HG03039 (cell line): ENCODE results near the gene TMPRSS9.

Source experiments
- ATAC-seq: cut with Tn5 transposase; IDR thresholded peaks from one replicate; pipeline ENCODE4 v1.9.1; 2021; ENCODE audit warnings: mild to moderate bottlenecking, moderate library complexity; ENCODE audit not compliant: unreplicated experiment

Gene TMPRSS9

DNA sequence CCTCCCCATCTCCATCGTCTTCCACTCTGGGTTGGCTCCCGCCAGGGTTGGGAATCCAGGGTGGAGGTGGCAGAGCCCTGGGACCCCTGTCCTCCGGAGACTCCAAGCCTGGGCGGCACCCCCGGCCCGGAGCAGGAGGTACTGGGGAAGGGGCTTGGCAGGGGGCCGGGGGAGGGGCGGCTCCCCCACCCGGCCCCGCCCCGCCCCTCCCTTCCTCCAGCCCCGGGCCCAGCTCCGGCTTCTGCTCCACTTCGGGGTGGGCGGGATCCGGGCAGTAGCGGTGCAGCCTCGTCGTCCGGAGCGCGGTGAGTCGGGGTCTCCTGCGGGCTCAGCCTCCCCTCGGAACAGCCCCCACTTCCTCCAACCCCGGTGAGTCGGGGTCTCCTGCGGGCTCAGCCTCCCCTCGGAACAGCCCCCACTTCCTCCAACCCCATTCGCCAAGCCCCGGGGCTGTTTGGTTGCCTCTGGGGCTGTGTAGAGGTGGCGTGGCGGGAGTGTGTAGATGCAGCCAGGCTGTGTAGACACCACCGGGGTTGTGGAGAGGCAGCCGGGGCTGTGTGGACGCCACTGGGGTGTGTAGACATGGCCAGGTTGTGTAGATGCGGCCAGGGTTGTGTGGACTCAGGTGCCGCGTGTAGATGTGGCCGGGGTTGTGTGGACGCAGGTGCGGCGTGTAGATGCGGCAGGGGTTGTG lies at the start of gene TMPRSS9:
TSS of gene TMPRSS9 (plus strand) at position 274 of the 694 bp plus-strand sequence. CDS start 29,521 bp downstream, outside the sequence.
- ATAC-seq: no peak

DNA sequence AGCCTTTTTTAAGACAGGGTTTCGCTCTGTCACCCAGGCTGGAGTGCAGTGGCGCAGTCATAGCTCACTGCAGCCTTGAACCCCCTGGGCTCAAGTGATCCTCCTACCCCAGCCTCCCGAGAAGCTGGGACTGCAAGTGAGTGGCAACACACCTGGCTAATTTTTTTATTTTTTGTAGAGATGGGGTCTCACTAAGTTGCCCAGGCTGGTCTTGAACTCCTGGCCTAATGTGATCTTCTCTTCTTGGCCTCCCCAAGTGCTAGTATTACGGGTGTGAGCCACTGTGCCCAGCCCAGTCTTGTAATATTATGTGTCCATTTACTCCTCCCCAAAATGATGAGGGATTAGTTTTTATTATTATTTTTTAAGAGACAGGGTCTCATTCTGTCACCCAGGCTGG lies 49.0 kb upstream of the TMPRSS9 start:
- no peak for ATAC-seq

DNA sequence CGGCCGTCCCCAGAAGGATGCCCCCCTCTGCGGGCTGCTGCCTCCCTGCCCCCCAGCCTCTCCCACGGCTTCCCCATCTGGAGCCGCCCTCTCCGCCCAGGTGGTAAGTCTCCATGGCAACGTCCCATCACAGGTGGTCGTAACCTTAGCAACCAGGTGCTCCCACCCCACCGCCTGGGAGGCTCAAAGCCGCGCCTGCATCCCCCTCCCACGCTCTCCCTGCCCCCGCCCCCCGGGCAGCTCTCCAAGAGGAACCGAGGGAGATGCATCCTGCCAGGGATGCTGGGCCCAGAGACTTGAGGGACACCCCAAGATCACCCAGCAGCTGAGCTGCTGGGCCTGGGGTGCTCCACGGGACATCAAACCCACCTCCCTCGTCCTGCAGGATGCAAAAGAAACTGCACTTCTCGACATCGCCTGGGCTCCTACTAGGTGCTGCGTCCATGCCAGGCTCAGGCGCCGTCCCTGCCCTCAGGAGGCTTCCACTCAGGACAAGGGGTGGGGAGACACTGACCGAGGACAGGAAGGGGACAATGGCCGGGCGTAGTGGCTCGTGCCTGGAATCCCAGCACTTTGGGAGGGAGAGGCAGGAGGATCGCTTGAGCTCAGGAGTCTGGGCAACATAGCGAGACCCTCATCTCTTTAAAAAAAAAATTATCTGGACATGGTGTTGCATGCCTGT lies 47.1 kb upstream of the TMPRSS9 start:
- no peak for ATAC-seq

DNA sequence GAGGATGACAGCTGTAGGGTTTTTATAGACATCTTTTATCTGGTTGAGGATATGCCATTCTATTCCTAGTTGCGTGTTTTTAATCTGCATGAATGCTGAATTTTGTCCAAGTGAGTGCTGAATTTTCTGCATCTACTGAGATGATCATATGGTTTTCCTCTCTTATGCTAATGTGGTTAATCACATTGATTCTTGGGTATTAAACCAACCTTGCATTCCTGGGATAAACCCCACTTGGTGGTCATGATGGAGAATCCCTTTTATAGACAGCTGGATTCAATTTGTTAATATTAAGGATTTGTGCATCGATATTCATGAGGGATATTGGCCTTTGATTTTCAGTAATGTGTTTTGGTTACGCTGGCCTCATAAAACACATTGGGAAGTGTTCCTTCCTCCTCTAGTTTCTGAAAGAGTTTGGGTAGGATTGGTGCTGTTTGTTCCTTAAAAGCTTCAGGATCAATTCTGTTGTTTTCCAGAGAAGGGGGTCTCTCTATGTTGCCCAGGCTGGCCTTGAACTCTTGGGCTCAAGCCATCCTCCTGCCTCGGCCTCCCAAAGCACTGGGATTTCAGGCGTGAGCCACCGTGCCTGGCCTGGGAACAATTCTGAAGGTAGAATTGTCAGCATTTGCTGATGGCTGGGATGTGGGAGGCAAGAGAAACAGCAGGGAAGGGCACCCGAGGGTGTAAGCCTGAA lies 44.8 kb upstream of the TMPRSS9 start:
- no peak for ATAC-seq

DNA sequence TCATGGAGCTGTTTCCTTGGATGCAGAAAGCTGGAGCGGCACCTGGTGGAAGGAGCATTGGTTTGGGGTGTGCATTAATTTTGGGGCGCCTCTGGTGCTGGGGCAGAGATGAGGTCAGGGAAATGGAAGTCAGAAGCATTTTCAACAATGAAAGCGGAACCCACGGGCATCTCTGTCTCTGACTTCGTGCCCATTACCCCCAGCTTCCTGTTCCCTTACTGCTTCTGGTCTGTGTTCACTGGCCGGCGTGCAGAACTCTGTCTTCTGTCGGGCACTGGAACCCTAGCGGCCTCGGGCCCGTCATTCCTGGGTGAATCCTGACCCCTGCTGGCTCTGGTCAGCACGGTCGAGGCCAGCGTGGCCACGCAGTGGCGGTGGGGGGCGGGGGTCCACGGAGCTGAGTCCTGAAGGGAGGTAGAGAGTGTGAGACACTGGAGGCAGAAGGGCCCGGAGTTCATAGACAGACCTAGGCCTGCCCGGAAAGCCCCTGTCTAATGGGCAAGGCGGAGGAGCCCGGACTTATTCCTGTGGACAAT lies 44.2 kb upstream of the TMPRSS9 start:
- no peak for ATAC-seq

DNA sequence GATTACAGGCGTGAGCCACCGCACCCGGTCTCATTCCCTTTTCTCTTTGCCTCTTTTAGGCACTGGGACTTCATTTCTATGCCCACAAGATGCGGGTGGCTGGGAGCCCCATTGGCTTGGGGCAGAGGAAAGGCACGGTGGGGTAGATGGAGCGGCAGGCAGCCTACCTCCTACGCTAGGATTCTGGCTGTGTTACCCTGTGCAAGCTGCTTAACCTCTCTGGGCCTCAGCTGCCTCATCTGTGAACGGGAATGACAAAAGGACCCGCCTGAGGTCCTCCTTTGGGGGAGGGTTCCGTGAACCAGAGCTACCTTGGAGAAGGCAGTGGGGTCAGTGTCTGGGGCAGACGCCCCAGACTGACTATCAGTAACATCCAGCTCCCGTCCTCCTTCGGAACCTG lies 42.8 kb upstream of the TMPRSS9 start:
- ATAC-seq: no peak

DNA sequence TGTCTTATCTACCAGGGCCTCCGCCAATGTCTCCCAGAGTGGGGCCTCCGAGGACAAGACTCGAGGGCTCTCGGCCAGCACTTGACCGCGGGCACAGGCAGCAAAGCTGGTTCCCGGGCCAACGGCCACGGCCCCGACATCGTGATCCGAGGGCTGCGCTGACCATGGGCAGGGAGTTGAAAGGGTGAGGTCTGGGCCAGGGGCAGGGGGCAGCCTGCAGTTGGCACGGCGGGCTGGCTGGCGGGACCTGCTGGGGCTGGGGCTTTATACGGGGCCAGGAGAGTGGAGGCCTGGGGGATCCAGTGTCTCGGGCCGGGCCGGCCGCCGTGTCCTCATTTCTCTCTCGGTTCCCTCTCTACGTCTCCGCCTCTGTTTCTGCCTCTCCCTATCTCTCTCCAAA lies 42.3 kb upstream of the TMPRSS9 start:
- ATAC-seq: no peak

DNA sequence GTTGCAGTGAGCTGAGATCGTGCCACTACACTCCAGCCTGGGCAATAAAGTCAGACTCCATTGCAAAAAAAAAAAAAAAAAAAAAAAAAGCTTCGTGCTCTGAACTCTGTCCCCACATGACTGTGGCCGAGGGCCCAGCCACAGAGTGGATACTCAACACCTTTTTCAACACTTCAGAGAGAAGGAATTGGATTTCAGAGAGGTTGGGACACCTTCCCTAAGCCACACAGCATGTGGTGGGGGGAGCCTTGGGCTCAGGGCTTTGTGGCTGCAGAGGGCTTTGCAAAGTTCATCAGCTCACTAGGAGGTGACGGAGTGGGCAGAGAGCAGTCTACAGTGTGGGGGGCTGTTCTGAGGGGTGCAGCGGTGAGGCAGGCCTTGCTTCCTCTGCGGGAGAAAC lies 41.1 kb upstream of the TMPRSS9 start:
- ATAC-seq: no peak

DNA sequence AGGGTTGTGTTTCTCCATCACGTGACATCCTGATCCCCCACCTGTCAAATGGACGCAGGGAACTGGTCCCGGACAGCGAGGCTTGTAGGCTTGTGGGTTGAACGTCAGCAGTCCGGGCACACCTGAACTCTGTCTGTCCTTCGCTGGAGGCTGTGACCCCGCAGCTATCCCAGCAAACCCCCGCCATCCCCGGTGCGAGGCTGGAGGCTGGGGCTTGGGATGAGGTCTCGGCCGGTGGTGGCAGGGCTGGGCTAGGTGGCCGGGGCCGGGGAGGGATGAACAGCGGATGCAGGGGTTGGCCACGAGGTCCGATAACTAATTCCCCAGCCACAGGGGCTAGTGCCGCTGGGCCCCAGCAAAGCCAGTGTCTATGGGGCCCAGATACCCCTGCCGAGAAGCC lies 40.5 kb upstream of the TMPRSS9 start:
- no peak for ATAC-seq

DNA sequence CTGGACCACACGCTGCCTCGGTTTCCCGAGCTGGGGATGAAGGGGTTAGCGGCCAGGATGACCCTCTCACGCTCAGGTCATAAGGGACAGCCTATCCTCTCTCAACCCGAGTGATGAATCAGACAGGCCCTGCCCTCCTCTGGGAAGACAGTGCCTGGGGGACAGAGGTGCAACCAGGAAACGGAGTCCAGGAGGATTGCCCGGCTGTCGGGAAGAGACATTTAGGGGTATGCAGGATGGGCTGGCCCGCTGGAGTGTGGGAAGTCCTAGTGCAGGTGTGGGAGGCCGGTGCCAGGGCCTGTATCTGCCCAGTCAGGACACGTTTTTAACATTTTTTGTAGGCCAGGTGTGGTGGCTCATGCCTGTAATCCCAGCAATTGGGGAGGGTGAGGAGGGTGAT lies 40.0 kb upstream of the TMPRSS9 start:
- ATAC-seq: no peak

DNA sequence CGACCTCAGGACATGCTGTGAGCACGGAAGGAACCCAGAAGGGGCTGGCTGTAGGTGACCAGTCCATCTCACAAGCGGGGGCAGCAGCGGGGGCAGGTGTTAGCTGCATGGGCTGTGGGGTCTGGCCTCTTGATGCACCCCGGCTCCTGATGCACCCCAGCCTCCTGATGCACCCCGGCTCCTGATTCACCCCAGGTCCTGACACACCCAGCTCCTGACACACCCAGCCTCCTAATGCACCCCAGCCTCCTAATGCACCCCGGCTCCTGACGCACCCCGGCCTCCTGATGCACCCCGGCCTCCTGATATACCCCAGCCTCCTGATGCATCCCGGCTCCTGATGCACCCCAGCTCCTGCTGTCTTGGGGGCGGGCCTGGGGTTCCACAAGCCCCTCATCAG lies 39.1 kb upstream of the TMPRSS9 start:
- no peak for ATAC-seq

DNA sequence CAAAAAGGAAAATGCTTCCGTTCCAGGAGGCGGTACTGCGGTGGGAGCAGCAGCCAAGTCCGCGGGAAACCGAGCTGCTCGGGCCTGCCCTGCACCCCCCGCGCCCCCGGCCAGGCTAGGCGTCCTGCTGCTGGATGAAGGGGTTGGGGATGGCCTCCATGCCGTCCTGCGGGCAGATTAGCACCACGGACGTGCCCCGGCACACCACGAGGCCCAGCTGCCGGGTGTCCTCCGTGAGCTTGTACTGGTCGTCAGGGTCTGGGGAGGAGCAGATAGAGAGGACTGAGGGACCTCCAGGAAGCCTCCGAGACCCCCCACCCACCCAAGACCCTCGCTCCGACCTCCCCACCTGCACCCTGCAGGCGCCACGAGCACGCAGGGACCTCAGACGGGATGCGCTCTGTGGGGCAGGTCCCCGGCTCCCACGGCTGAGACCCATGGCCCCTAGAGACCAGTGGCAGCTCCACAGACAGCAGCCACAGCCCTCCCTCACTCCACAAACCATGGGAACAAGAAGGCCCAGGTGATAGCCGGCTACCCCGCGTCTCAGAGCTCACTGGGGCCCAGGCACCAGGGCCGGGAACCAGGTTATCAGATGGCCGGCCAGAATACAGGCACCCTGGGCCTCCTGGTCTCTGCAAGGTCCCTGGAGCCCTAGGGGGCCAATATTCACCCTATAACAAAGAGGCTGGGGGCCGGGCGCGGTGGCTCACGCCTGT lies 38.3 kb upstream of the TMPRSS9 start:
- ATAC-seq: no peak

DNA sequence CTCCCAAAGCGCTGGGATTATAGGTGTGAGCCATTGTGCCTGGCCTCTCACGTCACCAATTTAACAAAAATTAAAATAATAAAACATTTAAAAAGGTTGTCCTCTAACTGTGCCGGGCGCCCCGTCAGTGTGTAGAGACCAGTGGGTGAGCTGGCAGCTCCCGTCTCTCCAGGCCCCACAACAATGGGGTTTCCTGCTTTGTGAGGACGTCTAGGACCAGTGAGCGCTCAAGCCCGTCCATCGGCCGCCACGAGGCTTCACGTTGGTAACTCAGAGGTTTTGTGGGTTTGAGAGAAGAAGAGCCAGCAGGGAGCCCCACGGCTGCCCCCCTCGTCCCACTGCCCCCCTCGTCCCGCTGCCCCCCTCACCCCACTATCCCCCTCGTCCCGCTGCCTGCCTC lies 36.4 kb upstream of the TMPRSS9 start:
- no peak for ATAC-seq

DNA sequence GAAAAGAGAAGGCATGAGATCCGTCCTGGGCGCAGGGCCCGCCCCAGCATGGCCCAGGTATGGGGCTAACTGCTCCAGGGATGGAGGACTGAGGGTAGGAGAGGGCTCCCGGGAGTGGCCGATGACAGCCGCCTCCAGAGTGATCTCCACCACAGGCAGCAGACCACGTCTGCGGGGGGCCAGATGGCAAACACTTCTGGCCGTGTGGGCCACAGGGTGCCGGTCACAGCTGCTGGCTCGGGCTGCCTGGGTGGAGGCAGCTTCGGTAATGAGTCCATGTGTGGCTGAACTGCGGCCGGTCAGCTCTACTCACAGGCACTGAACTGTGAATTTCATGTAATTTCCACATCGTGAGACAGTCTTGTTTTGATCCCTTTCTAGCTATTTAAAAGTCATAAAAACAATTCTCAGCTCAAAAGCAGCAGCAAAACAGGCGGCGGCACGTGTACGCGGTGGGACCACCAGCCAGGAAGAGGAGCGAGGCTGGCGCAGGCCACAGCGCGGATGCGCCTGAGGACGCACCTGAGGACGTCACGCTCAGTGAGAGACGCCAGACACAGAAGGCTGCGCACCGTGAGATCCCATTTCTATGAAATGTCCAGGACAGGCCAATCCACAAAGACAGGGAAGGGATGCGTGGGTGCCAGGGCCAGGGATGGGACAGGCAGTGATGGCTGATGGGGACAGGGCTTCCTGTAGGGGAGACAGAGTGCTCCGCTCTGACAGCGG lies 35.7 kb upstream of the TMPRSS9 start:
- no peak for ATAC-seq

DNA sequence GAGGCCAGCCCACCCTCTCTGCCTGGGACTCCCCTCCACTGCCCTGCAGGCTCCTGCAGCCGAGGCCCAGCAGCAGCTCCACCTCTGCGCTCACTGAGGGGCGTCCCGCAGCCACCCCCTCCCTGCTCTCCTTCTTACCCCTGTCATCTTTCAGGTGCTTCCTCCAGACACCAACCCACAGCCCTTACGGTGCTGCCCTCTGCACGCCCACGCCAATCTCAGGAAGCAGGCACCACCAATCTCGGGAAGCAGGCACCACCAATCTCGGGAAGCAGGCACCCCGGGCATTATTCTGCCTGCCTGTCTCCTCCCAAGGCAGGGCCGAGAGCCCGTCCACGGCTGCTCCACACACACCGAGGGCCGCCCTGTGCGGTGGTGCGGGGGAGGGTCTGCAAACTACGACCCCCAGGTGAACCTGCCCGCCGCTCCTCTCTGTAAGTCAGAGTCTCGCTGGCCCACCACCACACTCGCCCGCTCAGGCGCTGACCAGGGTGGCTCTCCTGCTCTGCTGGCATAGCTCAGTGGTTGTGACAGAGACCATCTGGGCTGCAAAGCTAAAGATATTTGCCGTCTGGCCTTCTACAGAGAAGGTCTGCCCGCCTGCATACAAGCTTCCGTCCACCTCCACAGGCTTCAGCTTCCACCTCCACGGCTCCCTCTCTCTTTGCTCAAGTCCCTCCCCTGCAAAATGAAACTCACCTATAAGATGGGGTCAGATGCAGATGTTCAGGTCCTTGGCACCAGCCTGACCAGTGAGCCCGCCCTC lies 34.6 kb upstream of the TMPRSS9 start:
- ATAC-seq: no peak

DNA sequence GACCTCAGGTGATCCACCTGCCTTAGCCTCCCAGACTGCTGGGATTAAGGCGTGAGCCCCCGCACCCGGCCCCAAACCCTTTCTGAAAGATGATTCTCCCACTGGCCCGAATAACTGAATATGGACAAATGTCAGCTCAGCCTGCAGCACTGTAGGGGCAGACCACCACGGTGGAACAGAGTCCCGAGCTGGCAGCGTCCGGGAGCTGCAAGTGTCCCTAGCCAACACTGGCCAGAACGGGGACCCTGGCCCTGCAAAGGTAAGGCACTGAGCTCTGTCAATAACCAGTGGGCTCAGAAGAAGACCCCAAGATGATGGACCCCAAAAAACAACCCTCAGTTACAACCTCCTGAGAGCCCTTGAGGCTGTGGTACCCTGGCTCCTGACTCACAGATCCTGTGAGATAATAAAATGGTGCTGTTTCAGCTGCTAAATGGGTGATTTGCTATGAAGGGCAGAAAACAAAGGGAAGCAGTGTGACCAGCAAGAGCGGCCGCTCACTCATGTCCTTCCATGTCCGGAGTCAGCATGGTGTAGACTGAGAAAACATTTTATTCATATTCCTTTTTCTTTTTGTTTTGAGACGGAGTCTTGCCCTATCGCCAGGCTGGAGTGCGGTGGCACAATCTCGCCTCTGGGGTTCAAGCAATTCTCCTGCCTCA lies 33.2 kb upstream of the TMPRSS9 start:
- ATAC-seq: no peak

DNA sequence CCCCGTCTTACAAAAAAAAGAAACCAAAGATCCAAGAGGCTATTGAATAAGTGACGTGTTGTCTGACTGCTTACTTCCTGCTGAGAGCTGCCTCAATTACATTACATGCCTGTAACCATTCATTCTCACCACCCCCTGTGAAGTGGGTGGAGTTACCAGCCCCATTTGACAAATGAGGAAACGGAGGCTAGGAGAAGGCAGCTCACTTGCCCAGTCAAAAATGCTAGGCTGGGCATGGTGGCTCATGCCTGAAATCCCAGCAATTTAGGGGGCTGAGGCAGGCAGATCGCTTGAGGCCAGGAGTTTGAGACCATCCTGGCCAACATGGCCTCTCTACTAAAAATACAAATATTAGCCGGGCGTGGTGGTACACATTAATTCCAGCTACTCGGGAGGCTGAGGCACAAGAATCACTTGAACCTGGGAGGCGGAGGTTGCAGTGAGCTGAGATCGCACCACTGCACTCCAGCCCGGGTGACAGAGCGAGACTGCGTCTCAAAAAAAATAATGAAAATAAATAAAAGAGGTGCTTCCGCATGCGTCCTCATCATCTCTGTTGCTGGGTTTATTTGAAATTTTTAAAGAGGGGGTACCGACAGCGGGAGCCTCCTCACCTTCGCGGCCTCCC lies 32.2 kb upstream of the TMPRSS9 start:
- ATAC-seq: no peak

DNA sequence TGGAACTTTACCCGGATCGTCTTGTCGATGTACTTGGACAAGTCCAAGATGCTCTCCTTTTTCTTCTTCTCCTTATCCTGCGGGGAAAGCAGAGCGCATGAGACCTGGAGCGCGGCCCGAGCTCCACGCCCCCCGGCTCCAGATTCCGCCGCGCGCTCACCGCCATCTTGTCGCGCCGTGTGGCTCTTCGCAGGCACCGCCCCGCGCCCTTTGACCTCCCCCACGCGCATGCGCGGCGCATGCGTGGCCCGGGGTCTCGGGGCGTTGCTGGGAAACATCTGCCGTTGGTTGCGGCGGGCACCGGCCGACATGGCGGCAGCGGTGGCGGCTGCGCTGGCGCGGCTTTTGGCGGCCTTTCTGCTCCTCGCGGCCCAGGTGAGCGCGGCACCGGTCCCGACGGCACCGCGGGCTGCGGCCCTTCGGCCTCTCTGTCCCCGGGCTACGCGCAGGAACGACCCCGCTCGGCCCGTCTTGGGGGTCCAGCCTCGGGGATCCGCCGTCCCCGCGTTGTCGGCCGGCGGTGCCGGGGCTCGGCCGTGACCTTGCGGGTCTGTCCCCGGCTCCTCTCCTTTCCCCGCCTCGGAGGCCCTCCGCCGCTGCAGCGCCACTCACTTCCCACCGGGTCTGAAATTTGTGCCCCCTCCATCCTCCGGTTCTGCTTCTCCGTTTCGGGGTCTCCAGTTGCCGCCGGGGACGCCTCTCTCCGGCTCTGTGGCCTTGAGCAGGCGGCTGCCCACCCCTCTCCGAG lies 31.5 kb upstream of the TMPRSS9 start, which contains the start of the genes LSM7 and SPPL2B:
TSS of gene LSM7 (minus strand) at position 186 of the 748 bp plus-strand sequence. CDS start at position 166, 20 bp downstream.
TSS of gene SPPL2B (plus strand) at position 284 of the 748 bp plus-strand sequence. CDS start at position 310, 26 bp downstream.
- ATAC-seq: peak; percentile 63
